Effector CD4-positive, alpha-beta T cell (primary cell): ENCODE measurements around the gene LXN.
"Not testable (repeated sequence)": the region's sequence is repeated elsewhere in the genome, so short reads cannot be mapped to it uniquely, and the experiment has no call there.

Experiments
- DNase-seq: peaks from one replicate; pipeline ENCODE4 v3.0.0-alpha.2; 2020
- total RNA-seq: gene quantifications from one replicate; lab custom pipeline; 2026; lab: John Stamatoyannopoulos, UW

LXN gene
- total RNA-seq = 6.0 reads per million, percentile 23 among the genes with 10 or more reads in this experiment

DNA sequence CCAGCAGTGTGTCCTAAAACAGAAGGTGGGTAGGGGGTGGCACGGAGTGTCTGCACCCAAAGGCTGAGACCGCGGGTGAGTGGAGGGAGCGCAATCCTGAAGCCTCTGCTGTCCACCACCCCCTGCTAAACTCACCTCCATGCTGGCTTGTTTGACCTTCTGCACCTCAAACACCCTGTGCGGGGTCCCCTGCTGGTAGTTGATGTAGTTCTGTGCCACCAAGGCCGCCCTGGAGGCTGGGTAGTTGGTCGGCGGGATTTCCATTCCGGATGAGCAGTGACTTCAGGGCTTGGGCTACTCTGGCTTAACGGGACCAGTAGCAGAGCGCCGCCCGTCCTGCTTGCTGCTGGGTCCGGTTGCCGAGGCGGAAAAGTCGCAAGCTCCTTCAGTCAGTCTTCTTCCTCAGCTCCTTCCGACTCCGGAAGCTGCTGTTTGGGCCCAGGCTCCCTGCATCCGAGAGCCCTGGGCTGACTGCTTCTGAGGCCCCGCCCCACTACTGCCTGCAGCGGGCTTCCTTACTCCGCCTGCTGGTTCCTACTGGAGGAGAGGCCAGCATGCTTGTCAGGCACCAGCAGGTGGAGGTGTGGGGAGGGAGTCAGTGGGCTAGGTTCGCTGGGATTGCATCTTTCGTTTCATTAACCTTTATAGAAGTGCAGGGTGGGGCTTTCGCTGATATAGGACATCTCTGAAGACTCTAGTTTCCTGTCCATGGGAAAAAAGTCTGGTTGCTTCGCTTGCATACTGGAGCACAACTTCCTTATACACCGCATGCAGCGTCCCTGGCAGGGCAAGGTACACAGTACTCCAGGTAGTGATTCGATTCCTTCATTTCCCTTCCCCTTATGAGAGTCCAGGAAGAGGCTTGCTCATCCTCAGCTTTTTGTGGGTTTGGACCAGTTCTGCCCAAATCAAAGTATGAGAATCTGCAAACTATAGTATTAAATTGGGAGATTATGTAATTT lies at the start of gene LXN:
LXN (minus strand) TSS at position 434 of the 962 bp plus-strand sequence; CDS start at position 264, 170 bp downstream.
- DNase-seq = peak; percentile 79

- DNase-seq = no peak
Measured at GRCh38 chr3:158722108-158722507, 49.7 kb upstream of the LXN start.

- DNase-seq = no peak
Measured at GRCh38 chr3:158718490-158719170, 46.2 kb upstream of the LXN start.

- DNase-seq = no peak
Measured at GRCh38 chr3:158717576-158717975, 45.1 kb upstream of the LXN start.

DNA sequence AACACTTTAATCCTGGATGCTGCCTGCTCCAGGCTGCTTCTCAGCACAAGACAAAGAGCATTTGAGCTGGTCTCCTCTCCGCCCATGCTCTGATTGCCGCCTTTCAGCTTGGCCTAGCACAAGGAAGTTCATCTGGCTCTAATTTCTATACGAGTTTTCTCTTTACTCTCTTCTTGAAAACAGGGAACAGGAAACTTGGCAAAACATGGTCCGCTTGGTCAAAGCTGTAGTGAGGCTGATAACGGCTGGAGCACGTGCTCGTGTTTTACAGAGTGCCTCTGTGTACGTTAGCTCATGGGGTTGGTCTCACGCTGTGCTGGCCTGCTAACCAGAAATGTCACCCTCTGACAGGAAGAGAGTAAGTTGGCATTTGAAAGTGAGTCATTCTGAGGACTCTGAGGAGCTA lies 40.6 kb upstream of the LXN start:
- no peak for DNase-seq

GRCh38 chr3:158712443-158712842 lies 40.0 kb upstream of the LXN start:
- no peak for DNase-seq

DNA sequence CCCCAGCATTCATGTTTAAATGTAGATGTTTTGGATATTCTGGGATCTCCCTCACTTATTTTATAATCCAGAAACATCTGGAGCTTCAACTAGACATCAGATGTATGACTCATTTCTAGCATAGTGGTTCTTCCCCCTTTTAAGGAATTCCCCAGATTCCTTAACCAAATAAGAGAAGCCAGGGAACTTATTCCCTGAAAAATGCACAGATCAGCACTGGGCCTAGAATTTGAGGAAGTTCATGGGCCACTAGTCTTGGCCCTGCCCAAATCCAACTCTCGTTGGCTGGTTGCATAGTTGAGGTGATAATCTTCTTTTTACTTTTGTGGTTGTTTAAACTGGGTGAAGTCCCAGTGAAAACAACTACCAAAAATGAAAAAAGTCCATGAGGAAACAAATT lies 39.4 kb upstream of the LXN start:
- no peak for DNase-seq

- no peak for DNase-seq
Measured at GRCh38 chr3:158710601-158711000, 38.2 kb upstream of the LXN start.

GRCh38 chr3:158709666-158710083 lies 37.2 kb upstream of the LXN start:
- DNase-seq = no peak

DNA sequence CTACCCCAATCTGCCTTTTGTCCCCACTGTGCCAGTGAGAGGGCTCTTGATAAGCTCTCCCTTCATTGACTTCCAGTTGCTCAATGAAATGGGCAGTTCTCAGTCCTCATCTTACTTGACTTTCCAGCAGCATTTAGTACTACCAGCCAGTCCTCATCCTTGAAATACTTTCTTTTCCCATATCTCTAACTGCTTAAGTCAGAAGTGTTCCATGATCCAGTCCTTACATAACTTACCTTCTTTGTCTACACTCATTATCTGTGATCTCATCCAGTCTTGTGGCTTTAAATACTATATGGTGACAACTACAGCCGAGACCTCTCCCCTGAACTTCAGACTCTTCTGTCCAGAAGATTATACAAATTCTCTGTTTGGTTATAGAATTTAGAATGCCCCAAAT lies 31.1 kb upstream of the LXN start:
- DNase-seq = no peak

- DNase-seq = no peak
Measured at GRCh38 chr3:158702815-158703481, 30.5 kb upstream of the LXN start.

GRCh38 chr3:158701420-158702065 lies 29.1 kb upstream of the LXN start:
- no peak for DNase-seq

DNA sequence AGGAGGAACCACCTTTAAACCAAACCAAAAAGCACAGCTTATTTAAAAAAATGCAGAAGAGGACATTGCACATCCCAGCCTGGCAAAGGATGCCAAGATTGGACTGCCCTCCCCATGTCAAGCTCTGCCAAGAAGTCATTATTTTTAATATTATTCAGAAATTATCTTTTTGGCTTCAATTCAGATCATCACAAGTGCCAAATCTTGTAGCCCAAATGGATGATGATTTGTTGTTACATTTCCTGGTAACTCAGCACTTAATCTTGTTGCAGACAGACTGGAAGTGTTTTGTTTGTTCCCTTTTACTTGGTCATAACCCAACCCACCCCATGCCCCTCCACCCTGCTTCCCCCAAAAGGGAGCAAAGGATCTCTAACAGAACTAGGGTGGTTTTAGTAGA lies 28.1 kb upstream of the LXN start:
- DNase-seq = no peak

DNA sequence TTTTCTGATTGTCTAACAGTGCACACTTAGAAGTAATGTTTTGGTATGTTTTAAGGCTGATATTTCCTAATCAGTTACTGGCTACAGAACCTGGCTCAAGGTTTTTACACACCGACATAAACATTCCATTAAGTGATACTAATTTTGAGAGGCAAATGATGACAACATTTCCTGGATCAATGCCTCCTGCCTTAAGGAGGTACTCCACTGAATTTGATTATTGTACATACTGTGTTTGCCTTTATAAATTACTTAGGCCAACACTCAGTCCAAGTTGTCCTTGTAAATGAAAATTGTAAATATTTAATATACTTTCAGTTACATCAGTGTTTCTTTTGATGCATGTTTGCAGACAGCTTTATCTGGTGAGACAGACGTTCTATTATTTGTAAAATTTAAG lies 24.2 kb upstream of the LXN start:
- no peak for DNase-seq

DNA sequence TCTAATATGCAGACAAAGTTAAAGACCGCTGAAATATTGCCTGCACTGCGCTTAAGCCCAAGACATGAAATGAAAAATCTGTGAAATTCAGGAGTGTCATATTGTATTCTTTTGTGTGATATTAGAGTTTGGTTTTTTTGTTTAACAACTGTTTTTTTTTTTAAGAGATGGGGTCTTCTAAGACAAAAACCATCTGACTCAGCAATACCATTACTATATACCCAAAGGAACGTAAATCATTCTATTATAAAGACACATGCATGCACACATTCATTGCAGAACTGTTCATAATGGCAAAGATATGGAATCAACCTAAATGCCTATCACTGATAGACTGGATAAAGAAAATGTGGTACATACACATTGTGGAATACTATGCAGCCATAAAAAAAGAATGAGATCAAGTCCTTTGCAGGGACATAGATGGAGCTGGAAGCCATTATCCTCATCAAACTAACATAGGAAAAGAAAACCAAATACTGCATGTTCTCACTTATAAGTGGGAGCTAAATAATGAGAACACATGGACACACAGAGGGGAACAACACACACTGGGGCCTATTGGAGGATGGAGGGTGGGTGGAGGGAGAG lies 21.5 kb upstream of the LXN start:
- not testable (repeated sequence) for DNase-seq

DNA sequence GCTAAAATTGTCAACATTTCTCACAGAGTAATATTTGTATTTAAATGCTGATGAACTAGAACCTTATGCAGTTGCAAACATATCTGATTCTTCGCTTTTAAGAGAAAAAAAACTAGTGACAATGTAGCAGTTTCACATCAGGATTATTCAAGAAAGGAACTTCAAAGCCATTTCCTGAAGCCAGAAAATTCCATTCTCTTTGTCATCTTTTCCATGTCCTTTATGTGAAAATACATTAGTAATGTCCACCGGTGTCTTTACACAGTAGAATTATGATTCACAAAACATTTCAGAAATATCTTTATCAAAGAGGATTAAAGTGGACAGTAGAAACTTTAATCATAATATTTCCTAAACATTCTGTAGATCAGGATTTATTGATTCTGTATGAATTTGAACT lies 12.7 kb upstream of the LXN start:
- no peak for DNase-seq

GRCh38 chr3:158683230-158683962 lies 10.9 kb upstream of the LXN start:
- no peak for DNase-seq

DNA sequence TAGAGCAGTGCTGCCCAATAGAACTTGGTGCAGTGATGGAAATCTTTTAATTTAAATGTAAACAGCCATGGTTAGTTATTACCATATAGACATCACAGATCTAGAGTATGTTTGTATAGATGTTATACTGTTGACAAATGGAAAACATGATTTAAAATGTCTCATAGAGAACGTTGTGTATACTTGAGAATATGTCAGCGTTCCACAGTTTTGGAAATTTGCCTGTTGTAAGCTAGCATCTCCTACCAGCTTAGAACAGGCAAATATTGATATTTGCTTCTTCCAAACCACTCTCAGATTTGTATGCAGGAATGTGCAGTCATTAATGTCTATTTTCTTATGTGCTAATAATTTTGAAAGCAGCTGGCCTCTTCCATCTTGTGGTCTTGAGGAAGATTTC lies 8.4 kb upstream of the LXN start:
- DNase-seq = no peak

- DNase-seq = no peak
Measured at GRCh38 chr3:158679547-158680000, 7.1 kb upstream of the LXN start.

- DNase-seq = no peak
Measured at GRCh38 chr3:158678687-158679086, 6.2 kb upstream of the LXN start.

DNA sequence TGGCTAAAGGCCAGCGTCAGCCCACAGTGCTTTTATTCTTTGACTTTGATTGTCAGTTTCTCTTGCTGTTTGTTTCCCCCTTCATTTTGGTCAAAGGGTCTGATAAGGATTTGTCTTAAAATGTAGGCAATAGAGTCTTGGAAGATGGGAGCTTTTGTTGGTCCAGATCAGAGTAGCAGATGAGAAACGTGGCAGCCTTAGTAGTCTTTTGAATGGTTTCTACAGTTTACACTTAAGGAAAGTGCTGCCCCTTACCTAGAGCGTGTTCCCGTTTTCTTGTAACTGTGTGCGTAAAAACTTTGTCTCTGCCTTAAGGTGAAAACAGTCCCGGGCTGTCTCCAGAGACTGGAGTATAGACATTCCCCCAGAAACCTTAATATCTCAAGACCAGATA lies 630 bp downstream of the LXN start:
- DNase-seq = no peak

DNA sequence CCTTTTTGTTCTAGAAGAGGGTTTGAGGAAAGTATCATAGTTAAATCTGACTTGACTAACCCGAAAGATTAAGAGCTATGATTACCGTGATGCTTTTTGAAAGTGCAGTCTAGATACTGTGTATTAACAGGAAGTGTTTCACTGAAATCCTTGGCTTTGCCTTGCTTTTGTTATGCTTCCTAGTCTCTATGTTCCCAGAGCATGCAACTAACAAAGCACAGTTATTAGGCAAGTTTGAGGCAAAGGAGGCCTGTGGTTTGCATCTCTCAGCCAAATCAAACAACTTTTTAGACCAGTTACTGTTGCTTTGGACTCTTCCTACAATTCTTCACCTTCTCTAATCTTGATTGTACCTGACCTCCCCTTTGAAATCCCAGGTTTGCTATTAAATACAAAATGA lies 3.9 kb downstream of the LXN start:
- DNase-seq = no peak
